HG03457 (cell line): ENCODE measurements around the gene CYP19A1.
"Not testable (repeated sequence)": the region's sequence is repeated elsewhere in the genome, so short reads cannot be mapped to it uniquely, and the experiment has no call there.

ENCODE experiments used
- ATAC-seq: cut with Tn5 transposase; IDR thresholded peaks from one replicate; pipeline ENCODE4 v1.9.1; 2021; ENCODE audit warnings: moderate number of reproducible peaks; ENCODE audit not compliant: unreplicated experiment

Gene CYP19A1

GRCh38 chr15:51265037-51265555, 73.3 kb downstream of the CYP19A1 start:
- ATAC-seq = no peak

GRCh38 chr15:51263726-51264125, 74.7 kb downstream of the CYP19A1 start:
- ATAC-seq = no peak

DNA sequence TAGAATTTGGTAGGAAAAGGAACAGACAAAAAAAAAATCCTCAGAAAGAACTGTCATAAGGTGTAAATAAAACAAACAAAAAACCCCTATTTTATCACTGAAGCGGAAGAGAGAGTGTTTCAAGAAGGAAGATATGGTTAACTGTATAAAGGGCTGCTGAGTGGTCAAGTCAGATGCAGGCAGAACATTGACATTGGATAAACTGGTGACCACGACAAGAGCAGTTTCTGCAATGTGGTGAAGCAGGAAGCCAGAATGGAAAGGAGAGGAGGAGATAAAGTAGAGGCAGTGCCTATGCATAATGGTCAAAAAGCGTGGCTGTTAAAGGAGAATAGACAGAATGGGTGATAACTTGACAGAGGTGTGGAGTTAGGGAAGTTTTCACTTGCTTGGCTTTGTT, 75.3 kb downstream of the CYP19A1 start:
- no peak for ATAC-seq

- ATAC-seq = no peak
Measured at GRCh38 chr15:51262463-51262862, 75.9 kb downstream of the CYP19A1 start.

DNA sequence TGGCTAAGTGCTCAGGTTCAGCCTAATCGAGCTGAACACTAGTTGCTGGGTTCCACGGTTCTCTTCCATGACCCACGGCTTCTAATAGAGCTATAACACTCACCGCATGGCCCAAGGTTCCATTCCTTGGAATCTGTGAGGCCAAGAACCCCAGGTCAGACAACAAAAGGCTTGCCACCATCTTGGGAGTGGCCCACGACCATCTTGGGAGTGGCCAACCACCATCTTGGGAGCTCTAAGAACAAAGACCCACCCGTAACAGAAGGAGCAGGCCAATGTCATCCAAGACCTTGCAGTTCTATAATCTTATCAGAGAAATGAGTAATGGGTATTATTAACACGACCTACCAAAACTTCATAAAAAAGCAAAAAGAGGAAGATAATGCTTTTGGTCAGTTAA, 77.3 kb downstream of the CYP19A1 start:
- not testable (repeated sequence) for ATAC-seq

DNA sequence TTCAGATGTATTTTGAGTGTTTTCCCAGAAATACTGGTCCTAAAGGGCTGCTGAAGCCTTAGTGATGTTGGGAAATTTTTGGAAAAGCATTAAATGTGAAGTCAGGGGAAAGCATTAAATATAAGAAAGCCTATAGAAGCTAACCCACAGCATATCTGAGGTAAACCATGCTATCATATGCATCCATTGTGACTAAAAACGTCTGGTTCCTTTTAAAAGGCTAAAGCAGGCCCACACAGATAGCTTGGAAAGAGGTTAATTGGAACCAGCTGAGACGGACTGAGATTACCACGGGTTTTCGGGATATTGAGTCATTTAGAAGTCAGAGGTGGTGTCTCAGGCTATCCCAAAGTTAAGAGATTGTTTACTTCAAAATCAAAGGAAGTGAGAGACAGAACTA, 78.2 kb downstream of the CYP19A1 start:
- no peak for ATAC-seq

GRCh38 chr15:51255533-51255932, 82.9 kb downstream of the CYP19A1 start:
- ATAC-seq = no peak

- ATAC-seq = no peak
Measured at GRCh38 chr15:51253366-51253765, 85.0 kb downstream of the CYP19A1 start.

GRCh38 chr15:51252671-51253070, 85.7 kb downstream of the CYP19A1 start:
- ATAC-seq = no peak

GRCh38 chr15:51251556-51251955, 86.8 kb downstream of the CYP19A1 start:
- ATAC-seq = no peak

DNA sequence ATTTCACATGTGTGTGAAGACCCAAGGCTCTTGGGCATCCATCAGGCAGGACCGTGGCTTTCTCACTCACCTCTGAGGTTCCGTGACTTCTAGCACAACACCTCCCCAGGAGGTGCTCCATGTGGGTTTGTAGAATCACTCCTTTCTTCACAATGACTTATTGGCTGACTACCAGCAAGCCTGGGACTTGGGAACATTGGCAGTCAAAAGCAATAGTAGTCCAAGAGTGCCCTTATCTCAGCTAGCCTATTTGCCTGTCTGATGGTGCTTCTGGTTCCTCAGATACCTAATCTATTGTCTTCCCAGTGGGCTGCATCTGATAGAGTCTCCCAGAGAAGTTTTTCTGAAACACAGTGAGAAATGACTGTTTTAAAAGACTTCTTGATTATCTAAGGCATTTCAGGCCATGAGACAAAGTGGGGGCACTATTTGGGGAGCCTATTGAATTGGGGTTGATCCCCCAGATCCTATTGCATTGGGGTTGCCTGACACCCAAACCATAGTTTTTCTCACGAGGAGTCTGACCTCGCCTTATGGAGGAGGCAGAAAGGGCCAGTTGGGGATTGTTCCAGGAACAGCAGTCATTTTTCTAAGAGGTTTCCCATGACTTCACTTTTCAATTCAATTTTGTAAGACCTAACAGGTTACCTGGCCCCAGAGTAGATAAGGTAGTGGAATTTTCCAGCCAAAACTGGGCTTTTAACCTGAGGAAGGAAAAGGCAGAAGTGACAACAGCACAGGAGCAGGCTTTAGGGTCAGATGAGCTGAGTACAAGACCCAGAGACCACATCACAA, 88.0 kb downstream of the CYP19A1 start:
- no peak for ATAC-seq

DNA sequence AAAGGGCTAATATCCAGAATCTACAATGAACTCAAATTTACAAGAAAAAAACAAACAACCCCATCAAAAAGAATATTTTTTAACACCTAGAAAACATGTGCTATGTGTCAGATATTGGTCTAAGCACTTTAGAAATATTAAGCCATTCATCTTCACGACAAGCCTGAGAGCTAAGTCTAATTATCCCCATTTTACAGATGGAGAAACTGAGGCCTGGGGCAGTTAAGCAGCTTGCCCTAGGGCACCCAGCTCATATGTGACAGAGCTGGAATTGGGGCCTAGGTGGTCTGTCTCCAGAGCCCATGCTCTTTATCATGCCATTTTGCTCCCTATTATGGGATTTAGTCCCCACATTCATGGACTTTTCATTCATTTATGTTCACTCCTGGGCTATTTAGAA, 92.8 kb downstream of the CYP19A1 start:
- ATAC-seq = no peak

DNA sequence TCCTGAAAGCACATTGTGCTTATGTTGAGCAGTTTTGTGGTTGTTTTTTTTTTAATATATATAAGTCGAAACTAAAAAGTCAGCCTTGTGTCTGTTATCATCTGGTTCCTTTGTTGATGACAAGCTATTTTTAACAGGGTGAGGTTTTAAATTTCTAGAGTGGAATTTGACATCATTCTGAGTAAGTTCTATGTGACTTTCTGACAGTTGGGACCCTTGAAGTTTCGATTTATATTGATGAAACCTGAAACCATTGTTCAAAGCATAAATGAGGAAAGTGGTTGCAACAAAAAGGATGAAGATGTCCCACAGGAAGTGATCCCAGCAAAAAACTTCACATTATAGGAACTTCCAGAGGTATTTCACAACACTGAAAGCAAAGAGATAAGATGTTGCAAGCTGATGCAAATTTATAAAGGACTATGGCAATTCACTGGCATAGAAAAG, 94.0 kb downstream of the CYP19A1 start:
- no peak for ATAC-seq

GRCh38 chr15:51243774-51244173, 94.6 kb downstream of the CYP19A1 start:
- ATAC-seq = no peak

- ATAC-seq = no peak
Measured at GRCh38 chr15:51240066-51240465, 98.3 kb downstream of the CYP19A1 start.

DNA sequence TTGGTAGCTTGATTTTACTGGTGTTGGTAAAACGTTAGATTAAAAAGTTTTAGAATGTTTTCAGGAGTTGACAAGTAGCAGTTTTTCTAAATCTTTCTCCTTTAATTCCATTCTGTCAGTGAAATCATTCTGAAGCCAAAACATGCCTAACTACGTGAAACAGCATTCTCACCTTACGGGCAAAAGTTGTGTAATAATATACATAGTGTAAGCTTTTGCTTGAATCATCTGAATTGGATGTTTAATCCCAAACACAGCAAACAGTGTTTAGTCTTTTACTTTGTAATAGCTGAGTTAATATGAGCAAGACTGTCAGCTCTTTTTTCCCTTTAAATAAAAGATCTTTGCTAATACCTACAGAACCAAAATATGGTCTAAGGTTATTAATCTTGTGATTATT, 100.6 kb downstream of the CYP19A1 start:
- ATAC-seq = no peak

DNA sequence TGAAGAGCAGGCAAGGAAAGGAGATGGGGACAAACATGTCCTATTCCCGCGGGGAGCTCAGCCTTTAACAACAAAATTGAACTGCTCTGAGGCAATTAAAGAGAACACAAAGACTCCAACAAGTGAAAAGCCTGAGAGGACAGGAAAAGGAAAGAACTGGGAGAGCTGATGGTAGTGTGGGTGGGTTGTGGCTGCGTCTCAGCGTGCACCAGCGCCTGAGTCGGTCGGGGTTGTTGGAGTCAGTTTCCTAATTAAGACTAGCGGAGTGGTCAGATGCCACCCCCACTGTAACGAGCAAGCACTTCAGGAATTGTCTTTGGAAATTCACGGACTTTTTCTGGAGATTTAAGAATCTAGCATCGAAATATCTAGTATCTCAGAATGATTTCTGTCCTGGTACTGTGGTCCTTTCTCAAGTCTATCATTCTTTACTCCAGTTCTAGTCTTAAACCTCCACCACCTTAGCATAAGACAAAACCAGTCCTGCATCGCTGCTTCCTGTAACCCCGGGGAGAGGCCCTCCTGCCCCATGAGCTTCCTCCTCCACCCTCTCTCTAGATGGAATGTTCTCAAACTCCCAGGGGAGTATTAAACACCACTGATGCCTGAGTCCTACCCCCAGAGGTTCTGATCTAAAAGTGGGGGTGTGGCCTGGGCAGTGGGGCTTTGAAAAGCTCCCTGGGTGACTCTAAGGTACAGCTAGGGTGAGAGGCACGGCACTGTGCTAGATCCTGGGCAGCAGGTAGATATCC, 104.0 kb downstream of the CYP19A1 start:
- no peak for ATAC-seq

GRCh38 chr15:51232581-51232980, 105.8 kb downstream of the CYP19A1 start:
- ATAC-seq = no peak

GRCh38 chr15:51229907-51230330, 108.5 kb downstream of the CYP19A1 start:
- no peak for ATAC-seq

- peak; percentile 86 for ATAC-seq
Measured at GRCh38 chr15:51227940-51228732, 110.3 kb downstream of the CYP19A1 start.

GRCh38 chr15:51226576-51227210, 111.7 kb downstream of the CYP19A1 start:
- ATAC-seq = no peak
